ENCODE results near the gene TTC4. TPM values are rescaled to one million over a fixed set of nuclear protein-coding genes. Genes with fewer than 3 reads are reported as not detected.
A peak's percentile ranks its signal among the peaks of the same experiment; 100 is the strongest.

Gene TTC4
- total RNA-seq, 4 donors from 2014 or later: 11.2 to 38.6 (median 14.3) TPM

GRCh38 chr1:54714881-54715492 lies 674 bp upstream of the TTC4 start:
- no peaks in the 10 kb centered on the region for H3K27me3 ChIP-seq
- 67% methylated on average over 1 to 2 of the region's 7 CpGs for WGBS, 2 donors (ENCODE audit: low coverage in 1 of 2)
- no peaks in the 10 kb centered on the region for H3K9me3 ChIP-seq
- no peak for TF ChIP-seq POLR2A (IDR thresholded peaks at IDR 0.05)
- TF ChIP-seq, protein P1, sequence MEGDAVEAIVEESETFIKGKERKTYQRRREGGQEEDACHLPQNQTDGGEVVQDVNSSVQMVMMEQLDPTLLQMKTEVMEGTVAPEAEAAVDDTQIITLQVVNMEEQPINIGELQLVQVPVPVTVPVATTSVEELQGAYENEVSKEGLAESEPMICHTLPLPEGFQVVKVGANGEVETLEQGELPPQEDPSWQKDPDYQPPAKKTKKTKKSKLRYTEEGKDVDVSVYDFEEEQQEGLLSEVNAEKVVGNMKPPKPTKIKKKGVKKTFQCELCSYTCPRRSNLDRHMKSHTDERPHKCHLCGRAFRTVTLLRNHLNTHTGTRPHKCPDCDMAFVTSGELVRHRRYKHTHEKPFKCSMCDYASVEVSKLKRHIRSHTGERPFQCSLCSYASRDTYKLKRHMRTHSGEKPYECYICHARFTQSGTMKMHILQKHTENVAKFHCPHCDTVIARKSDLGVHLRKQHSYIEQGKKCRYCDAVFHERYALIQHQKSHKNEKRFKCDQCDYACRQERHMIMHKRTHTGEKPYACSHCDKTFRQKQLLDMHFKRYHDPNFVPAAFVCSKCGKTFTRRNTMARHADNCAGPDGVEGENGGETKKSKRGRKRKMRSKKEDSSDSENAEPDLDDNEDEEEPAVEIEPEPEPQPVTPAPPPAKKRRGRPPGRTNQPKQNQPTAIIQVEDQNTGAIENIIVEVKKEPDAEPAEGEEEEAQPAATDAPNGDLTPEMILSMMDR (IDR thresholded peaks at IDR 0.05): no peak
- no peak for TF ChIP-seq EP300 (IDR thresholded peaks at IDR 0.05)
- TF ChIP-seq POLR2AphosphoS5 (IDR thresholded peaks at IDR 0.05): no peak
- no peak for ATAC-seq
- peak overlapping the region in 3 of 4 donors; percentile 80 to 81 (median 80) for H3K27ac ChIP-seq
- H3K4me1 ChIP-seq: peaks cover 2 to 23% (median 7%) of the 10 kb centered on the region in 3 donors
- peaks cover 0 to 26% of the 10 kb centered on the region in 2 donors for H3K36me3 ChIP-seq
- peak overlapping the region; percentile 69 to 74 for H3K4me3 ChIP-seq

DNA sequence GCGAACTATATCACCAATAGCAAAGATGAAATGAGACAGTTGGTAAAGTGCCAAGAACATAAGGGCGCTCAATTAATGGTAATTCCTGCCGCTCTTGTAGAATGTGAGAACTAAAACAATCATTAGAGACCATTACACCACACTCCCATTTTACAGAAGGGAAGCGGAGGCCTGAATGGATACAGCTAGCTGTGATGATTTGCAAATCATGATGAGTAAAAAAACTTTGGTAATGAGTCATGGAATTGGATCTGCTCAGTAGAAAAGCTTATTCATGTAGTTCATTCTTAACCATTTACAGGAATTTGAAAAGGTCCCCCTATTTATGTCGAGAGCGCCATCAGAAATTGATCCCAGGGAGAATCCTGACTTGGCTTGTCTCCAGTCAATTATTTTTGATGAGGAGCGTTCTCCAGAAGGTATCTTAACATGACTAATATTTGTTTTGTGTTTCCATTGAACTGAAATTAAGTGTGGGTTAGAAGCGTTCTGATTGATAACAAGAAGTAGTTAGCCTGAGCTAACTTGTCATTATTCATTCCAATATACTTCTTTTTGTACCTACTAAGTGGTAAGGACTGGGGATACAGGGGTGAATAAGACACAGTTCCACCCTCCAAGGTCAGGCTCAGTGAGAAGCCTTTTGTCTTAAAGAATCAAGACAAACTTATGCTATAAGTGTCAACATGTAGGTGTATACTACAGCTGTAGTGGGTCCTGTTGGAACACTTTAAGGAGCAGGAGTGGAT lies 812 bp downstream of the TTC4 start:
- peak overlapping the region in 3 of 4 donors; percentile 6 to 81 (median 80) for H3K27ac ChIP-seq
- ATAC-seq: no peak
- 49 to 55% methylated on average over 7 of the region's 8 CpGs for WGBS, 2 donors (ENCODE audit: low coverage in 1 of 2)
- no peaks in the 10 kb centered on the region for H3K9me3 ChIP-seq
- TF ChIP-seq POLR2A (IDR thresholded peaks at IDR 0.05): no peak
- TF ChIP-seq POLR2AphosphoS5 (IDR thresholded peaks at IDR 0.05): no peak
- TF ChIP-seq EP300 (IDR thresholded peaks at IDR 0.05): no peak
- TF ChIP-seq, protein P1 (IDR thresholded peaks at IDR 0.05): no peak
- peaks cover 2 to 23% (median 7%) of the 10 kb centered on the region in 3 donors for H3K4me1 ChIP-seq
- peaks cover 0 to 40% of the 10 kb centered on the region in 2 donors for H3K36me3 ChIP-seq
- H3K27me3 ChIP-seq: no peaks in the 10 kb centered on the region
- peak overlapping the region; percentile 69 to 74 for H3K4me3 ChIP-seq

- Histone ChIP-seq H3K36me3 (peaks cover 0 to 93% of the 10 kb centered on the region in 2 donors), H3K27ac (no peak overlapping the region), H3K9me3 (peaks cover 0 to 10% (median 0%) of the 10 kb centered on the region in 3 donors), H3K27me3 (no peaks in the 10 kb centered on the region), H3K4me1 (peaks cover under 1 to 8% (median 3%) of the 10 kb centered on the region in 3 donors), H3K4me3 (no peak overlapping the region)
- no peak for ATAC-seq
- TF ChIP-seq POLR2A (IDR thresholded peaks at IDR 0.05): no peak
- no peak for TF ChIP-seq EP300 (IDR thresholded peaks at IDR 0.05)
- TF ChIP-seq, protein P1 (IDR thresholded peaks at IDR 0.05): no peak
- TF ChIP-seq POLR2AphosphoS5 (IDR thresholded peaks at IDR 0.05): no peak
Observed at GRCh38 chr1:54721719-54722118, 6.1 kb downstream of the TTC4 start.

DNA sequence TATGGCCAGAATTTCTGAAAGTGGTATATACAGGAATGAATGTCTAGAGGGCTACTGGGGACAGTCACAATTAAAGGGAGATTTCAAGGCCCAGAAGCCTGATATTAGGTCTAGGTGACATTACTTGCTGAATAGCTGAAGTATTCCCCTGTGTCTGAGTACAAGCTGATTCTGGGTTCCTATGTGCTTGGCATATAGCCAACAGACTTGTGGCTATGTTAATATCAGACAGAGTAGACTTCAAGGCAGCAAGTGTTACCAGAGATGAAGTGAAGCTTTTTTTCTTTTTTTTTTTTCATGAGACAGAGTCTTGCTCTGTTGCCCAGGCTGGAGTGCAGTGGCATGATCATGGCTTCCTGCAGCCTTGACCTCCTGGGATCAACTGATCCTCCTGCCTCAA lies 8.3 kb downstream of the TTC4 start:
- H3K9me3 ChIP-seq: peaks cover 0 to 10% (median 0%) of the 10 kb centered on the region in 3 donors
- no peak overlapping the region for H3K27ac ChIP-seq
- no peak for ATAC-seq
- no peaks in the 10 kb centered on the region for H3K27me3 ChIP-seq
- peaks cover 0 to 14% (median 0%) of the 10 kb centered on the region in 3 donors for H3K4me1 ChIP-seq
- no peak overlapping the region for H3K4me3 ChIP-seq
- H3K36me3 ChIP-seq: peaks cover 0 to 100% of the 10 kb centered on the region in 2 donors
- TF ChIP-seq, protein P1 (IDR thresholded peaks at IDR 0.05): no peak
- TF ChIP-seq POLR2AphosphoS5 (IDR thresholded peaks at IDR 0.05) (no peak), POLR2A (IDR thresholded peaks at IDR 0.05) (no peak), EP300 (IDR thresholded peaks at IDR 0.05) (no peak)
